Measurements from ENCODE around the gene IQSEC1.

Gene IQSEC1

DNA sequence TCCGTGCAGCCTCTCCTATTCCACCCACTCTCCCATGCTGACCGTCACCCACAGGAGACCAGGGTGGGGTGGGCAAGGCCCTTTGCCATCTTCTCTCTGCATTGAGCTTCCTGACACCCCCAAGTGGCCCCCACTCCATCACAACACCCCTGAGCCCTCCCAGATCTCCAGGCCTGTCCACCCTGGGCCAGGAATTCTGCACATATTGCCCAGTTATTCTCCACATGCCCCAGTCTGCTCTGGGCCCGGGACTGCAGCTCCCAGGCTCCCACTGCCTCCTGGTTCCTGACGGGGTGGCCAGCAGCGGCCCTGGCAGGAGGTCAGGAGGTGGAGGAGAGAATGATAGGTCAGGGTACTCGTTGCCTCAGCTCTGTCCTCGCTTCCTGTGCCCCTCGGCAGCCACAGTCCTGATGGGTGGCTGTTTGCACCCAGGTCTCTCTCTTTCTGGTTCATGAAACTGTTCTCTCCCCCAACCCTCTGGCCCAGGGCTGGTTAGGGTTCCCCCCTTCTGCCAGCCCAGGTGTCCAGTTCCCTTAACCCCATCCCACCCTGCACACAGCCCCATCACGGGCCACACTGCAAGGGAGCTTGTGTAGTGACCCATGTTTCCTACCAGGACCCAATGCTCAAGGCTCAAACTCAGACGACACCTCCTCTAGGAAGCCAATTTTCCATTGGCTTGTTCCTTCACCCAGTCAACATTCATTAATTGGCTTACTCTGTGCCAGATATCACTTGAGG is 47.3 kb downstream of the IQSEC1 start:
- no peak for DNase-seq

DNA sequence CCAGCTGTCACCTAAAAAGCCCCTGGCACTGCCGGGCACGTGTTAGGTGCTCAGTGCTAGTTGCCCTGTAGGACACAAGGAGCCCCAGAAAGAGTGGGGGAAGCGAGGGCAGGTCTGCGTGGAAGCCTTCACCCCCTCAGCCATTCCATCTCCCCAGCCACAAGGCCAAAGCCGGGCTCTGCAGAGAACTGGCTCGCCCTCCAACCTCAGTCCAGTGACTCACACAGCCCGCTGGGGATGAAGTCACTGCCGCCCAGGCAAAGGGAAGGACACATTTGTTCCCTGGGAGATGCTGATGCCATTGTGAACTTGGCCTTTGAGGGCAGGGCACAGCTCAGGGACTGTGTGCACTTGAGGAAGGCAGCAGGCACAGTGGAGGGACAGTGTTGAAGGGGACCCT is 48.1 kb downstream of the IQSEC1 start:
- DNase-seq: peak; percentile 46

DNA sequence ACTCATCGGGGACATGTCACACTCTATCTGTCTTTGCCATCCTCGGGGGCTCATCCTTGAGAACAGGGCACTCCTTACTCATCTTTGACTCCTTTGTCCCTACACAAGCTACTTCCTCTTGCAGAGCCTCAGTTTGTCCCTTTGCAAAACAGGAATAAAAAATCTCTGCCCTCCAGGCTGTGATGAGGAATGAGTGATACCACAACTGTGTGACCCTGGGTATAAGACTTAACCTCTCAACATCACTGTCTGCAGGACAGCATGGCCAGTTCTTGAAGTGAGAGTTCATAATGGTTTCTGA is 48.5 kb downstream of the IQSEC1 start:
- no peak for DNase-seq

DNA sequence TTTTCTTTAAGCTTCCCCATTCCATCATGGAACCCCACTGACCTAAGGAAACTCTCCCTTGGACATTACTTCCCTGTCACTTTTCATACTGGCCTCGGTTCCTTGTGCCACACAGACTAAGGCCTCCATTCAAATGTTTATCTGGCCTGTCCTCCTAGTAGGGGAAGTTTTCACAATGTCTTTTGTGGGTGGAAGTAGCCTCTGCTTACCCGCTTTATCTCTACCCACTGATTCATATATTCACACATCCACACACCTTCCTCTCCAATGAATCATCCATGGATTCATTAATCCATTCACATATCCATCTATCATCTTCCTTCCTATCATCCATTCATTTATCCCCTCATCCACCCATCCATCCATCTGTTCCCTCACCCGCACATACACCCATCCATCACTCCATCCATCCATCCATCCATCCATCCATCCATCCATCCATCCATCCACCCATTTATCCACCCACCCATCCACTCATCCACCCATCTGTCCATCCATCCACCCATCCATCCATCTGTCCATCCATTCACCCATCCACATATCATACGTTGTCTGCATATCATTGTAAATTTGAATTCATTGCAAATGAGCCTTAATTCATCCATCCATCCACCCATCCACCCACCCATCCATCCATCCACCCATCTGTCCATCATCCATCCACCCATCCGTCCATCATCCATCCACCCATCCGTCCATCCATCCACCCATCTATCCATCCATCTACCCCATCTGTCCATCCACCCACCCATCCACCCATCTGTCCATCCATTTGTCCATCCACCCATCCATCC is 49.1 kb downstream of the IQSEC1 start:
- DNase-seq: no peak

DNA sequence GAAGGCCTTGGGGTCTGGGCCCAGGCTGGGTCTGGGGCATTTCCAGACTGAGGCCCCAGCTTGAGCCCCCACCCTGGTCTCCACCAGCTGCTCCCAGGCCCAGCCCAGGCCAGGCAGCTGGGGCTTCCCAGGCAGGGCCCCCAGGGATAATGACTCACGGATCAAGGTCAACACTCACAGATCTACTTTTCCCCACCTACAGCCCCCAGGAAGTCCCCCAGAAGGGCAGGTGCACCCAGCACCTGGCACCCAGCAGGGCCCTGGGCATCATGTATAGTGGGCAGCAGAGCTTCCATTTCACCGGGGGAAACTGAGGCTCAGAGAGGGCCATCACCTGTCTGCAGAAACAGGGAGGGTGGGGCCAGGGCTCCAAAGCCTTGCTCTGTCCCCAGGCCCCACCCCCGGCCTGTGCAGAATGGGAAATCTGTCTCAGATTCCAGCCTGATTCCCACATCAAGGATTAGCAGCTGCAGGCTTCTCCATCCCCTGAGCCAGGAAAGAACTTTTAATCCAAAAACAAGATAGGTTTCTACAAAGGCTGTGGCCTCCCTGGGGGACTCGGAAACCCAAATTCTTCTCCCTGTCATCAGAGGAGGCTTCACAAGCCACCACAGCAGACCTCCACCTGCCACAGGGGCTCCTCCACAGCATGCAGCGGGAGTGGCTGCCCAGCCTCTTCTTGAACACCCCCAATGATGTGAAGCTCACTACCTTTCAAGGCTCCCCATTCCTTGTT is 49.8 kb downstream of the IQSEC1 start:
- peak; percentile 48 for DNase-seq

DNA sequence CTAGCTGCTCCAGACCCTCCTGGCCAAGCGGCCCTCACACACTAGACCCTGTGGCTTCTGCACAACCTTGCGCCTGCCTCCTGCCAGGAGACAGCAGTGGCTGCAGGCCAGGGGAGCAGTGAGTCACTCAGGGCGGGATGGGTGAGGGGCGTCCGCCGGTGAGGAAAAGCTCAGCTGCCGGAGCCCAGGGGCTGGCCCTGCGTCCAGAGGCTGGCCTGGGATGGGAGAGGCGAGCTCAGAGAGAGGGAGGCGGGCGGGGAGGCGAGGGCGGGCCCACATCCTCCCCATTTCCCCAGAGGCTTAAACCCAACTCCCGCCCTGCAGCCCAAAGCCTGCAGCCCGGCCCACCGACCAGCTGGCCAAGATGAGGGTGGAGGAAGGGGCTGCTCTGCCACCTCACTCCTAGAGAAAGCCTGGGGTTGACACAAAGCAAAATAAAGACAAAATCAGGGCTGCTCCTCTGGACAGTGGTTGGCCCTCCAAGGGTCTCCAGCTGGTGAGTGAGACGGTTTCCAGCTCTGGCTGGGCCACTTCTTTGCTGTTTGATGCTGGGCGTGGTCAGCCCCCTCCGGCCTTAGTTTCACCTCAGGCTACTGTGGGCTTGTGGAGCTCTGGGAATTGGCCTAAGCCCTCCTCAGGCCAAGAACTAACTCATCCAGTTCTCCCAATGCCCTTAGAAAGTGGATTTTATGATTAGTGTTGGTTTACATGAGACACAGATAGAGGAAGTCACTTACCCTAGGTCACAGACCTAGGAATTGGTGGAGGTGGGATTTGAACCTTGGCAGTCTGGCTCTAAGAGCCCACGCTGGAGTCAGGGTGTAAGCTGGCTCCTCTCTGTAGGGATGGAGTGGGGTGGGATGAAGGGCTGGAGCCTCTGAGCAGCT is 50.6 kb downstream of the IQSEC1 start:
- DNase-seq: peak; percentile 93

DNA sequence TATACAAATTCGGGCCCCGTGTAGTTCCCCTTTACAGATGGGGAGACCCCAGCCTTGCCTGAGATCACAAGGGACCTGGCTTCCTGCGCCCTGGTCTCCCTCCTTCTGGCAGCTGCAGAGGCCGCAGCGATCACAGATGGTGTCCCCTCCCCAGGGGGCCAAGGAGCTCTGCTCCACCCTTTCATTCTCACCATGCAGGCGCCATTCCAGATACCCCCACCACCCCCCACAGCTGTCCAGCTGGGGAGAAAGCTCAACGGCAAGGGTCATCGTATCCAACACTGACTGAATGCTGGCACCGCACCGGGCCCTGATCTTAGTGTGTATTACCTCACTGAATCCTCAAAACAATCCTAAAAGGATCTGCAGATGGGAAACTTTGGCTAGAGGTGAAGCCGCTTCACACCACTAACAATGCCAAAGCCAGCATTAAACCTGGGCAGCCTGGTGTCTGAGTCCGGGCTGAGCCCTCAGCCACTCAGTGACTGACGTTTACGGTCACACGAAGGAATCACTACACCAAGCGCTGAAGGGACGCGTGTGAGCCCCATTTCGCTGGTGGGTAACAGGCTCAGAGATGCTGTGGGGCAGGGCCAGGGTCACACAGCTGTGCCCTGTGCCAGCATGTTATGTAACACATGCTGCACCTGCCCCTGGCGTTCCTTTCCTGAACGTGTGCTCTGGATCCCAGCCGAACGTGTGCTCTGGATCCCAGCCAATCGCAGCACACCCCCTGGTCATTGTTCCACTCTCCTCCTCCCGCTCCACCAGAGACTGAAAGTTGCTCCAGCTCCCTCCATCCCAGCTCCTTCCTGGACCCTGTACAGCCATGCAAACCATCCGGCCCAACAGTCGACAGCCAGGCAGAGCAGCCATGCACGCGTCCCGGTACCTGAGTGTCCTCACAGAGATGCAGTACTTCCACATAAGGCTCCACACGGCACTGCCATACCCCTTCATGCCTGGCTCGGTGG is 51.8 kb downstream of the IQSEC1 start:
- DNase-seq: peak; percentile 38

DNA sequence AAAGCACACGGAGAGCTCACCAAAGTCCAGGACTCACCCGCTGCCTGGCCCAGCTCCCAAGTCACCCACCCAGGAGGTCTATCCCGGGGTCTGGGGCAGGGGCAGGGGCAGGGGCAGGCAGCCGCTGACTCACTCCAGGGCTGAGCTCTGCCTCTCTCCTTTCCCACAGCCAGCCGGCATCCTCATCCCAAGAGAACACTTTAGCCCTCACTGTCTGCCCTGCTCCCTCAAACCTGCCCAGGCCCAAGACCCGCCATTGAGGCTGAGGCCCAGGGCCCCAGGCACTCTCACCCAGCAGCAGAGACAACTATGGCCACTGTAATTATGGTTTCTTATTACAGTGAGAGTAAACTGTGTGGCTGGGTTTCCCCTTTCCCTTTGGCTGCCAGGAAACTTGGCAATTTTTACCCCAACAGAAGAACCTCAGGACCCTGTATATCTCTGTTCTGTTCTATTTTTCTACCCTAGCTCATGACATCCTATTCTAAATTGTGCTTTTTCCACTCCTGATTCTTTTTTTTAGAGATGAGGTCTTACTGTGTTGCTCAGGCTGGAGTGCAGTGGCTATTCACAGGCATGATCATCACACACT is 53.0 kb downstream of the IQSEC1 start:
- no peak for DNase-seq

DNA sequence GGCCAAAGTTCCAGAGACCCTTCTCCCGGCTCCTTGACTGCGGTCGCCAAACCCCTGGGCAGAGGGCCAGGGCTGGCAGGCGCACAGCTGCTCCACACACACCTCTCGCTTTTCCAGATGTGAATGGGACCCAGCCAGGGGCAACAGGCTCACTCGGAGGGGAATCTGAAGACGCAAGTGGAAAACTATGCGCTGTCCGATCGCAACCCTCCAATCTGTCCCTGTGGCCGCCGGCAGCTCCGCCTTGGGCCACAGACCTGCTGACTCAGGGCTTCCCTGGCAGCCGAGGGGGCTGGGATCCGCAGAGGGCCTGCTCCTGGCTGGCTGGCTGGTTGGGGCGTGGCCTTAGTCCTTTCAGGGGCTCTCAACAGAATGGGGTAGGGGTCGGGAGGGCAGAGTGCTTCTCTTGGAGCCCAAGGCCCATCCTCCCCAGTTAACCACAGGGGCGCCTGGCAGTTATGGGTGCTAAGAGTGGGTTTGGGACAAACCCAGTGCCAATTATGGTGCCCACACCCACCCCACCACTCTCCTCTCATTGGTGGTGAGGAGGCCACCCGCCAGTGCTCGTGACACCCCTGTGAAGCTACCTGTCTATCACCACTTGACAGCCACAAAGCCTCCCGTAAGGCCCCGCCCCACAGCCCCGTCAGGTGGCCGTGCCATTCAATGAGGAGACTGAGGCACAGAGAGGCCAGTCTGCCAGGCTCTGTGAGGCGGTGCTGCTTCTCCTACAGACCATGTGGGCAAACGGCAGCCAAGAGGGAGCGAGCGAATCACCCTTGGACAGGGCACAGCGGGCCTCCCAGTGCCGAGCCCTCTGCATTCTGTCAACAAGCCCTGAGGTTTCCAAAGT is 53.8 kb downstream of the IQSEC1 start:
- DNase-seq: peak; percentile 85

DNA sequence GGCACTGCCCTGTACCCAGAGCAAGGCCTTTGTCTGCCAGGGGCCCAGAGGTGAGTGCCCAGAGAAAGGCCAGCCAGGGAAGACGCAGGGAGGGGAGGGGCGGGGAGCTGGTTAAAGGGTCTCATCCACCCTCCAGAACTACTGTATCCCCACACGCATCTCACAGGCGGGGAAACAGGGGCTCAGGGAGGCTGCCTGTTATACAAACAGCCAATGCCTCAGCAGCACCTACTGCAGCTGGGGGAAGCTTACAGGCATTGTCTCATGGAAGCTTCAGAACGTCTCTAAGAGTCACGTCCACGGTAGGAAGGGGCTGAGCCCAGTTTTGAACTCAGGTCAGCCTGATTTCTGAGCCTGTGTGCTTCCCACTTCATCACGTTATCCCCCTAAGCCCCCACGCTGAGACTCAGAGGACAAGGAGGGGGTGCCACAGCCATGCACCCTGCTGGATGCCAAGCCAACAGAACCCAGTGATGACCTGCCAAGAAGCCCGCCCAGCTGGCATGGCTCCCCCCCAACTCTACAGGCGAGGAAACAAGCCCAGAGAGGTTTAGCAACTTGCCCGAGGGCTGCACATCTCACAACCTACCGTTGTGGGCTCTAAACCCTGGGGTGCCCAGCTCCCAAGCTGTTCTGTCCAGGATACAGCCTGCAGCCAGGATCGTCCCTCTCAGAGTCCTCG is 54.5 kb downstream of the IQSEC1 start:
- no peak for DNase-seq

DNA sequence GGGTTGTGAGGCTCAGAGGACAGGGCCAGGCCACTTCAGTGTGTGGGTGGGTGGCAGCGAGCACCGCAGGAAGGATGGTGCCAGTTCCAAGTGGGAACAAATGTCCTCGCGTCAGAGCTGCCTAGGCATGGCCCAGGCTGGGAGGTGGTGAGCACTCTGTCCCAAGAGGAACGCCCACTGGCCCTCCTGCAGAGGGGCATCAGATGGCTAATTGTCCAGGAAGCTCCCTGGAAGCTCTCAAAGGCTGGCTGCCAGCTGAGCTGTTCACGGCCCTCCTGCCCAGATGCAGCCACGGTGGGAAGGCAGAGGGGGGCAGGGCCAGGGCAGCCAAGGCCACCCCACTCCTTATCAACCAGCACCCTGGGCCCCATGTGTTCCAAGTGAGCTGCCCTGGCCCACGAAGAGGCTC is 55.2 kb downstream of the IQSEC1 start:
- DNase-seq: no peak

DNA sequence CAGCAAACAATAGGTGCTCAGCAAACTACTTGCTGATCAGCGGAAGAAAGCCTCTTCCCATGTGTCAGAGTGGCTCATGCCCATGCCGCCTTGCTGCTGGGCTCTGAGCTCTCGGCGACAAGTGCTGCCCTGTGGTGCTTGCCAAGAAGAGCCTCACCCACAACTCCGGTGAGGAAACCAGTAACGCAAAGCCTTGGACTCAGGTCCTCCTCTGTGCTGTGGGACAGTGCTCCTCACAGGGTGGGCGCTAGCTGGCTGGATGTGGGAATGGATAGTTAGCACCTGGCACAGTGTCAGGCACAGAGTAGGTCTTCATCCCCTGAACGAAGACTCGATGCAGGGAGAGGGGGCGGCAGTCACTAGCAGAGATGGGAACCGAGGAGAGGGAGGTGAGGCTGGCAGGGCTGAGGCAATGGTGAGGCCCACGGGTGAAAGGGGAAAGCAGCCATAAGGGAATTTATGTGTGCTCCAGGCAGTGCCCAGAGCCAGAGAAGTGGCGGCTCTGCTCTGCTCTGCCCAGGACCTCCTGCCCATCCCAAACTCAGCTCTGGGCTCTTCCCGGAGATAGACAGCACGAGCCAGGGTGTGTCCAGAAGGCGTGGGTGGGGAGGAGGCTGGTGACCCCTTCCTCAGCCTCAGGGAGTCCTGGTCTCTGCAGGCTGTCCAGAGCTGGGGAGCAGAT is 55.7 kb downstream of the IQSEC1 start:
- no peak for DNase-seq

DNA sequence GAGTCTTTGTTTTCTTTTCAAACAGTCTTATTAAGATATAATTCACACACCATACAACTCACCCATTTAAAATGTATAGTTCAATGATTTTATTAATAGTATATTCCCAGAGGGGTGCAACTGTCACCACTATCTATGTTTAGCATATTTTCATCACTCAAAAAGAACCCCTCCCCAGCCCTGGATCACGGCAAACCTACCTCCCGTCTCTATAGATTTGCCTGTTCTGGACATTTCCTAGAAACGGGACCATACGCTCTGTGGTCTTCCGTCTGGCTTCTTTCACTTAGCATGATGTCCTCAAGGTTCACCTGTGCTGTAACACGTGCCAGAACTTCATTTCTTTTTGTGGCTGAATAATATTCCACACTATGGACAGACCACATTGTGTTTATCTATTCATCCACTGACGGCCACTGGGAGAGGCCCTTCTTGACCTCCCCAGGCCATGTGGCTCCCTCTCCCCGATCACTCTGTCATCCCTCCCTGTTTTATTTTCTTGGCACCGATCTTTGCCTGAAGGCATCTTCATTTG is 56.4 kb downstream of the IQSEC1 start:
- no peak for DNase-seq

DNA sequence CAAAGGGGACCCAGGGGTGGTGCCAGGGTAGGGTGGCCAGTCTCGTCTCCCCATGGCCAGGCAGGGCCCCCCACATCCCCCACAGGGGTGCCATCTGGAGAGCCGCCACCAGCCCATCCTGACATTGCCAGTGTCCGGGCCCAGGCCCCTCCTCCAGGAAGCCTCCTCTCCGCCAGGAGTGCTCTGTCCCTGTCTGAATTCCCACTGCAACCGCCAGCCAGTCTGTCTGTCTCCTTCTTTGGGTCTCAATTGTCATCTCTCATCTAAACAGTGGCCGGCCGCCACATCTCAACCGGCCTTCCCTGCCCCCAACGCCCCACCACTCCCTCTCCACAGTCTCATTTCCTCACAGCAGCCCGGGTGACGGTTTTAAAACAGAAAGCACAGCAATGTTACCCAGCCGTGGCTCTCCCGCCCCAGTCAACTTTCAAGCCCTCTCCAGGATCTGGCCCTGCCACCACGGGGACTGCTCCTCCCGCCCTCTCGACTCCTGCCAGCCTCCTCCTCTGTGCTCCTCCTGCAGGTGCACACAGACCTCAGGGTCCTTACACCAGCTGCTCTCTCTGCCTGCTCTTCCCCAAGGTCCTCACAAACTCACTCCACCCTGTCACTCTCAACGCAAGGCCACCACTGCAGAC is 57.0 kb downstream of the IQSEC1 start:
- DNase-seq: no peak

DNA sequence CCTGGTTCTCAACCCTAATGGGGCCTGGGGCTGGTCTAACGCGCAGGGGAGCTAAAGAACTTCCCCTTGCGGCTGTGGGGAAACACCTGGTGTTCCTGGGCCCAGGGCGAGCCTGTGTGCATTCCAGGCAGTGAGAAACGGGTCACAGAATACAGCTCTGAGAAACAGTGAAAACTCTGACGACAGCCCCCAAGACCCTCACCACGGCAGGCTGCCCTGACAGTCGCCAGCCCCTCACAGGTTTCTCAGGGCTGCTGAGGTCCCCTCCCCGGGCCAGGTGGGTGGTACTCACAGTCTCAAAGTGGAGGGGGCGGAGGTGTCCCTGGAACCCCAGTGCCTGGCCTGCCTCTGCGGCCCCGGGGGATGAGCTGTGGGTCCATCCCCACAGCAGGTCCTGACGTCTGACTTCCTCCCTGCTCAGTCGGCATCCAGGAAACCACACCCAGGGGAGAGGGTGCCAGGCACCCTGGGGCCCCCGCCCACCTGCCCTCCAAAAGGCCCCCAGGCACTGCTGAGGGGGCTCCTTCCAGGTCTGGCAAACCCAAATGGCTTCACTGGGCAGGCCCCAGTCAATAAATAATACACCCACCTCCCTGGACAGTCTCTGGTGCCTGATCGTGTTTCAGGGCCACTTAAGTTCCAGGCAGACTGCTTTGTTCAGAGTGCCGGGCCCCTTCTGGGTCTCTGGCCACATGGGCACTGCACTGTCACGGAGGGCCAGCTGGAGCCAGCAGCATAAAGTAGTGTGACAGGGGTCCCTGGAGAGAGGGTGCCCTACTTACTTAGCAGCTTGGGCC is 57.7 kb downstream of the IQSEC1 start:
- DNase-seq: no peak

DNA sequence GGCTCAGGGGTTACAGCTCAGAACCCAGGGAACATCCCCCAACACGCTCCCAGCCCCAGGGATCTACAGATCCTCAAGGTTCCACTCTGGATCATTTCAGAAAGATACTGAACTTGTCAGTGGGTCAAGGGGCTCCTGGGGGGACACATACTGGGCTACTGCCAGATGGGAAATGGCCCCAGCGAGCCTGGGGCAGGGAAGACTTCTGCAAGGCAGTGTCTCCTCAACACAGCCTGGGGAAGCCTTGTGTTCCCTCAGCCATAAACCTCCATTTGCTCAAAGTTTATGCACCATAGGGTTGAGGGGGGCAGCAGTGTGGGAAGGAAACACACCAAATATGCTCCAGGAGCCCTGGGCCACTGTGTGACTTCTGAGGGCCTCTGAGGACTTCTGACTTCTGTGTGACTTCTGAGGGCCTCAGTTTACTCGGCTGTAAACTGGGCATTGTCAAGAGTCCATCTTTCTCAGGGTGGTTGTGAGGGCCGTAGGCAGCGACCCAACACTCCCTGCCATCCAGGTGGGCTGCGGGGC is 58.4 kb downstream of the IQSEC1 start:
- no peak for DNase-seq

Measured in fibroblast of upper back skin (primary cell).